ENCODE measurements around the gene CCDC191.

Gene CCDC191

DNA sequence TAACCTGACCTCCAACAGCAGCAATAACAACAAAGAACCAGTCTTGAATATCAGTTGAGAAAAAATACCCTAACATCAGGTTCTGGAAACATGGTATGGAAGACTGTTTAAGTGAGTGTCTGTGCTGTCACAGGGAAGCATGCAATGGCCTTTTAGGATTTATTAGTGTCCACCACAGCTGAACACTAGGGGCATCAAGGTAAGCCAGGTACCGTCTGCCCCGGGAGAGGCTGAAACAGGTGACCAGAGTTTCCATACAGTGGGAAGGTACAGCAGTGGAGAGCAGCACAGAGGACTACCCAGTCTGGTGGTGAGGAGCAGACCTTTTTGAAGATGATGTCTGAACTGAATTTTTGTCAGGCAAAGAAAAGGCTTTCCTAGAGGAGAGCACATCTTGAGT, 90.2 kb downstream of the CCDC191 start:
- DNase-seq (ENCODE audit: extremely low read depth in 1 of 2, low read depth in 1 of 2), result no peak

DNA sequence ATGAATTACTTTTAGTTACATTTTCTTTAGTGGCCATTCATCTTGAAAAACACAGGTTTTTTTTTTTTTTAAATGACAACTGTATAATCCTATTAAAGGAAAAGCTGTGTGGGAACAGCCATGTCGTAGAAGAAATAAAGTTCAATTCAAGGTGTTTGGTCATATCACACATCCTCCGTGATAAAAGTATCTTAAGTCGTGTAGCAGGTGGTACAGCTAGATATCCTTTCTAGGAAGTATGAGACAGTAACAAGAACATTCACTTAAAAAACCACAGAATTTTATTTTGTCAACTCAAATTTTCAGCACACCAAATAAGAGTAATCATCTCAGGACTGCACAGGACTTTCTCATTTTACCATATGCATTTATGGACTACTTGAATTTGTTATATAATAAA, 92.4 kb downstream of the CCDC191 start:
- DNase-seq (ENCODE audit: extremely low read depth in 1 of 2, low read depth in 1 of 2), result no peak

DNA sequence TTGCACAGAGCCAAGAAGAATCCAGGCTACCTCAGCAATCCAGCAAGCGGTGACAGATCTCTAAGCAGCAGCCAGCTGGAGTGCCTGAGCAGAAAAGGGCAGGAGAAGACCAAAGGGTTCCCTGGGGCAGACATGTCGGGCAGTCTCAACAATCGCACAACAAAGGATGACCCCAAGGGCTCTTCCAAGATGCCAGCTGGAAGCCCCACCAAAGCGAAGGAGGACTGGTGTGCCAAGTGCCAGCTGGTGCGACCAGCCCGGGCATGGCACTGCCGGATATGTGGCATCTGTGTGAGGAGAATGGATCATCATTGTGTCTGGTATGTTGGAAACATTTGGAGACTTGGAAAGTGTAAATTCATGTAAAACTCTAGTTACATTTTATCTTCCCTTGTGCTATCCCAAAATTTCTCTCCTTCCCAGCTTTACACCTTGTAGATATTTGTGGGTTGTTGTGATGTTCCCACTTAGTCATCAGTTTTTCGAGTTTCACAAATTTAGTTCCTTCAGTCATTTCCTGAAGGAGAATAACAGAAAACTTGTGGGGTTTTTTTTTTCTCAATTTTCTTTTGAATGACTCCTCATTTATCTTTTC, 102.1 kb downstream of the CCDC191 start:
- DNase-seq (ENCODE audit: extremely low read depth in 1 of 2, low read depth in 1 of 2), result no peak

DNA sequence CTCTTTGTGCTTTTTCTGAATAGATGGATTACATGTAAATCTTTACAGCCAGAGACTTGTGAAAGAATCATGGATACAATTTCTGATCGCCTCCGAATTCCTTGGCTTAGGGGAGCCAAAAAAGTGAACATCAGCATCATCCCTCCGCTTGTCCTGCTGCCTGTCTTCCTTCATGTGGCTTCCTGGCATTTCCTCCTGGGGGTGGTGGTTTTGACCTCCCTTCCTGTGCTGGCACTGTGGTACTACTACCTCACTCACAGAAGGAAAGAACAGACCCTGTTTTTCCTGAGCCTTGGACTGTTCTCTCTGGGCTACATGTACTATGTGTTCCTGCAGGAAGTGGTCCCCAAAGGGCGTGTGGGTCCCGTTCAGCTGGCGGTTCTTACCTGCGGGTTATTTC, 102.6 kb downstream of the CCDC191 start:
- no peak for DNase-seq (ENCODE audit: extremely low read depth in 1 of 2, low read depth in 1 of 2)

DNA sequence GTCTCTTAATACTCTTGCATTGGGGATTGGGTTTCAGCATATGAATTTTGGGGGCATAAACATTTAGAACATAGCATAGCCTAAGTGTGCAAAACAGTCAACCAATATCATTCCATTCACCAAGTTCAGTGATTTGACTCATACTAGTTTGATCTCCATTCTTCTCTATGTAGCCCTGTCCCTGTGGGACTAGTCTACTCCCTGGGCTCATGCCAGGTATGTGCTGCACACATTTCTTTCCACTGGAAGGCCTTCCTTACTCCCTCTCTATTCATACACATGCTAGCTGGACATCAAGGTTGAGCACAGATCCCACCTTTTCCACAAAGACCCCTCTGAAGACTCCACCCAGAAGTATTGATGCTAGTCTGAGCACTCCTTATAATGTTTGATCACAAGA, 103.4 kb downstream of the CCDC191 start:
- DNase-seq (ENCODE audit: extremely low read depth in 1 of 2, low read depth in 1 of 2), result no peak

DNA sequence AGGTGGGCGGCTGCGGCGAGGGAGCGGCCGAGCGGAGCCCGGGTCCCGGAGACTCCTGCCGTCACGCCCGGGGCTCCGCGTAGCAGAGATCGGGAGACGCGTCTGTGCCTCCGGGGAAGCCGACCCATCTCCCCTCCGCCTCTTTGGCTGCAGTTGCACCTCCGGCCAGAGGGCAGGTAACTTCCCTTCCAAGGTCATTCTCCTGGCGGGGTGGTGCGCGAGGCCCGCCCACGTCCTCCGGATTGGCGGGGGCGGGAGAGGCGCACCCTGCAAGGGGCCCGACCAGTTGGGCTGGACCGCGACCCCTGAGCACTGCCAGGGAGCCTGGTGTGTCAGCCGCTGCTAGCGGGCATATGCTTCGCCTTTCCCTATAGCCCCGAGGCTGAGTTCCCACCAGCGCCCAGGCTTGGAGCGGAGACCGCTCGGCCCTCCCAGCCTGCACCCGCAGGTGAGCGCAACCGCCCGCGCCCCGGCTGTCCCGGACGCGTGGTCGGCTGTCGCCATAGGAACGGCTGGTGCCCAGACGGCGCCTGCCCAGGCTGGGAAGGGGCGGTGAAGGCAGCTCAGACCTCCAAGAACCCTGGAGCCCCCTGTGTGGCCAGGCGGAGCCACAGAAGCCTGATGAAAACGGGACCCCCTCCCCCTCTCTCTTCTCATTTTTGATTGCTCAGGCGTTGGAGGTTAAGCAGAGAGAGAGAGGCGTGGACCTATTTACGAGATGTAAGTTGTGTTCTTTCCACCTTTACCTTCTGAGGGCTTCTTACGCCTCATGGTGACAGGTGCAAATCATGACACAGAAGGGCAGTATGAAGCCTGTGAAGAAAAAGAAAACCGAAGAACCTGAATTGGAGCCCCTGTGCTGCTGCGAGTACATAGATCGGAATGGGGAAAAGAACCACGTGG, 108.1 kb downstream of the CCDC191 start:
- DNase-seq (ENCODE audit: extremely low read depth in 1 of 2, low read depth in 1 of 2), result peak in 1 of 2 donors; percentile 8

DNA sequence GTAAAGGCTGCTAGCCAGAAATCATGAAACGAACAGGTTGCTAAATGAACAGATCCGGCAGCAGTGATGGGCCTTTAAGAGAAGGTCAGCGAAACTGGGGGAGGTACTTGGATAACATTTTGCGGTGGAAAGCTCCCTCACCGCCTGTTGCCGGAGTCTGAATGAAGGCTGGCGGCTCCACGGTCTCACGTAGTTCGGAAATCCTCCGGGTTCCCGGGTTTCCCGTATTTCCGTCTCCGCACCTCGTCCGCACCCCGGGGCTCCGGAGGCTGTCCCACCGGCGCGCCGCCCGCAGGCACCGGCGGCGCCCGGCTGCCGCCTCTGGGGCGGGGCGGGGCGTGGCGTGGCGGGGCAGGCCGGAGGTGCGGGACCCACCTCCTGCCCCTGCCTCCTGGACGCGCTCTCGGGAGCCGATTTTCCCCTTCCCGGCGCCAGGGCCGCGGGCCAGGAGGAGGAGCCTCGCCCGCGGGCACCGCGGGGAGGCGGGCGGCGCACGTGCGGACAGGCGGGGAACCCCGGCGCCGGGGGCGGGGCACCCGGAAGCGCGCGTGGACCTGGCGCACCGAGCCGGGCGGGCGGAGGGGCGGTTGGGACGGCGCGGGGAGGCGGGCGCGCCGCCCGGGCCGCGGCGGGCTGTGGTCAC, 108.8 kb downstream of the CCDC191 start, which contains the start of gene ZDHHC23:
ZDHHC23 (plus strand) TSS at position 642 of the 643 bp plus-strand sequence. CDS start 790 bp downstream, outside the sequence.
- peak; percentile 25 to 45 for DNase-seq (ENCODE audit: extremely low read depth in 1 of 2, low read depth in 1 of 2)

DNA sequence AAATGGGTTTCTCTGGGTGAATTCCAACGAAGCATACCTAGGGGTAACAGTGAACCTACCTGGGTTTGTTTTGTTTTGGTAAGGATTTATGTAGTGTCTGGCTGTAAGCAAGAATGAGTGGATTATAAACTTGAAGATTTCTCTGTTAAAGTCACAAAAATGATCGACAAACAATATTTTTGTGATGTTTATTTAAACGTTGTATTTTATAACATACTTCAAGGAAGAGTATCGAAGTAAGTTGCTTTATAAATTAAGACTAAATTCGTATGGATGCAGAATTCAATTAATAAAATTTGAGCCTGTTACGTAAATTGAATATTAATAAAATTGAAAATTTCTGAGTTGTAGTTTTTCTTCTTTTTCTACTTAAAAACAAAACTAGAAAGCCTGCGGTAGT, 109.5 kb downstream of the CCDC191 start:
- no peak for DNase-seq (ENCODE audit: extremely low read depth in 1 of 2, low read depth in 1 of 2)

DNA sequence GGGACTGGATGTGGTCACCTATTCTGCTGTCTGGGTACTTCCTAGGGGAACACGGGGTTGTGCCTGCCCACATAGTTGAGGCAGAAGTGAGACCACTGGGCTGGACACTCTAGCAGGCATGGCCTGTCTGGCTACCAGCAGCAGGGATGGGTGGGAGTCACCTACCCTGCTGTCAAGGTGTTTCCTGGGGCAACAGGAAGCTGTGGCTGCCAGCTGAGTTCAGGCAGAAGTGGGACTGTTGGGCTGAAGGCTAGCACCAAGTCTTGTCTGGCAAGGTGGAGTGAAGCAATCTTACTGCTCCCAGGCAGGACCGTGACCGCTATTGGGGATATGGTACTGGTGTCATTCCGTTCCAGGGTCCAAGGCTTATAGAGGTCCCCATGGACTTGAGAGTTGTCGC, 128.8 kb downstream of the CCDC191 start:
- no peak for DNase-seq (ENCODE audit: extremely low read depth in 1 of 2, low read depth in 1 of 2)

DNA sequence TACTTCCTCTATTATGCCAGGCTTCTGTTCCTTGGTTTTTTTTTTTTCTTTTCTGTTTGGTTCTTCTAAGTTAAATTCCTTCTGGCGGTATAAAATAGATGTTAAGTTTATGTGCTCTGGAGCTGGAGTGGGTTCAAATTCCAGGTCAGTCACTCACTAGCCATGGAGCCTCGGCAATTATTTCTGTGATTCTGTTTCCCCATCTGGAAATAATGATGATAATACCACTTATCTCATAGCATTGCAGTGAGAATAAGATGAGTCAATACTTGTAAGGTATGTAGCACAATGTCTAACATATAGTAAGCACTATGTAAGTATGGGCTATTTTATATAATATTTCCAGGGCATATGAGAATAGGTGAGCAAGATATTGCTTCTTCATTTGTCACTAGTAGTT, 141.7 kb downstream of the CCDC191 start:
- DNase-seq (ENCODE audit: extremely low read depth in 1 of 2, low read depth in 1 of 2), result no peak
